ENCODE measurements around the gene CGNL1. TPM values are rescaled to one million over a fixed set of nuclear protein-coding genes. Genes with fewer than 3 reads are reported as not detected.

The CGNL1 gene
- total RNA-seq, 2 donors from 2014 or later, result 3.9 to 4.7 TPM

- intact Hi-C loops (cut with DNase I), result loop anchor here (2.0 to 10.0 kb wide), 4 partner anchors 51 to 505 kb away; partner anchors contain the start of gene ALDH1A2
Measured at GRCh38 chr15:57559875-57560274, 183.6 kb downstream of the CGNL1 start.

GRCh38 chr15:57561041-57561711 is 184.9 kb downstream of the CGNL1 start:
- intact Hi-C loops (cut with DNase I), result loop anchor here (2.0 kb wide), 1 partner anchor 50 kb away; no protein-coding TSS in a partner anchor
- TF ChIP-seq CTCF (IDR thresholded peaks at IDR 0.05), result peak; percentile 90
- Histone ChIP-seq H3K27me3 (no peaks in the 10 kb centered on the region), H3K27ac (no peak overlapping the region), H3K4me1 (peaks cover 4% of the 10 kb centered on the region), H3K4me3 (no peak overlapping the region), H3K9ac (ENCODE audit: low read depth in 2 of 2, low read length in 2 of 2) (no peak overlapping the region), H3K36me3 (no peaks in the 10 kb centered on the region), H3K9me3 (no peaks in the 10 kb centered on the region)
- DNase-seq, result peak; percentile 87

More at GRCh38 chr15:57559875-57560274, 183.6 kb downstream of the CGNL1 start:
- peak overlapping the region; percentile 54 for H3K27ac ChIP-seq
- H3K9ac ChIP-seq (ENCODE audit: low read depth in 2 of 2, low read length in 2 of 2), result peak overlapping the region in 1 of 2 donors; percentile 52
- H3K9me3 ChIP-seq, result no peaks in the 10 kb centered on the region
- peak; percentile 88 for TF ChIP-seq CTCF (IDR thresholded peaks at IDR 0.05)
- no peak overlapping the region for H3K4me3 ChIP-seq
- no peaks in the 10 kb centered on the region for H3K27me3 ChIP-seq
- no peaks in the 10 kb centered on the region for H3K4me1 ChIP-seq
- H3K36me3 ChIP-seq, result no peaks in the 10 kb centered on the region
- DNase-seq, result peak; percentile 94

GRCh38 chr15:57562196-57562769 is 186.0 kb downstream of the CGNL1 start:
- Histone ChIP-seq H3K9ac (ENCODE audit: low read depth in 2 of 2, low read length in 2 of 2) (no peak overlapping the region), H3K36me3 (no peaks in the 10 kb centered on the region), H3K27ac (no peak overlapping the region), H3K9me3 (no peaks in the 10 kb centered on the region), H3K27me3 (no peaks in the 10 kb centered on the region), H3K4me3 (no peak overlapping the region), H3K4me1 (peaks cover 5% of the 10 kb centered on the region)
- intact Hi-C loops (cut with DNase I), result no loop called here
- no peak for TF ChIP-seq CTCF (IDR thresholded peaks at IDR 0.05)
- DNase-seq, result no peak

GRCh38 chr15:57563416-57563815 is 187.1 kb downstream of the CGNL1 start:
- H3K9me3 ChIP-seq, result no peaks in the 10 kb centered on the region
- no peaks in the 10 kb centered on the region for H3K27me3 ChIP-seq
- no peak for DNase-seq
- no peak for TF ChIP-seq CTCF (IDR thresholded peaks at IDR 0.05)
- H3K36me3 ChIP-seq, result no peaks in the 10 kb centered on the region
- no peak overlapping the region for H3K27ac ChIP-seq
- H3K4me1 ChIP-seq, result peaks cover 5% of the 10 kb centered on the region
- H3K4me3 ChIP-seq, result no peak overlapping the region
- intact Hi-C loops (cut with DNase I), result no loop called here
- no peak overlapping the region for H3K9ac ChIP-seq (ENCODE audit: low read depth in 2 of 2, low read length in 2 of 2)

- H3K27me3 ChIP-seq, result no peaks in the 10 kb centered on the region
- DNase-seq, result peak; percentile 76
Measured at GRCh38 chr15:57565311-57565710, 189.0 kb downstream of the CGNL1 start.

More at GRCh38 chr15:57565311-57565710, 189.0 kb downstream of the CGNL1 start:
- no peak overlapping the region for H3K4me3 ChIP-seq
- H3K9me3 ChIP-seq, result no peaks in the 10 kb centered on the region
- TF ChIP-seq CTCF (IDR thresholded peaks at IDR 0.05), result no peak
- H3K9ac ChIP-seq (ENCODE audit: low read depth in 2 of 2, low read length in 2 of 2), result peak overlapping the region; percentile 3 to 35
- H3K36me3 ChIP-seq, result no peaks in the 10 kb centered on the region
- intact Hi-C loops (cut with DNase I), result no loop called here
- peak overlapping the region; percentile 62 for H3K27ac ChIP-seq
- H3K4me1 ChIP-seq, result peaks cover 5% of the 10 kb centered on the region

Measured in colonic mucosa (tissue), 4 donors.